SK-N-SH (cell line): ENCODE measurements around the gene CNTLN. TPM values are rescaled to one million over a fixed set of nuclear protein-coding genes. Genes with fewer than 3 reads are reported as not detected.

Experiments used
- CTCF ChIA-PET: fragments of 300-600, 350-600 bp; formaldehyde crosslinking; extraction: SDS; loops from one replicate; lab custom pipeline; 2021; lab: Yijun Ruan, JAX
- POLR2A ChIA-PET: fragments of 350-600 bp; sonication (Branson Sonifier 250); formaldehyde crosslinking; extraction: SDS; loops from one replicate; lab custom pipeline; 2020; ENCODE audit warnings: antibody characterized with exemption, inconsistent platforms; lab: Yijun Ruan, JAX
- DNase-seq: peaks from one replicate; pipeline ENCODE4 v3.0.0; 2012
- H2AFZ ChIP-seq: fragments of 200-600 bp; sonication (generic); 2 replicates; pipeline ENCODE4 v1.8.1; 2016; ENCODE audit warnings: antibody characterized with exemption, mild to moderate bottlenecking, low read depth
- H3F3A ChIP-seq: fragments of 200-600 bp; sonication (generic); replicated peaks from 2 replicates; pipeline ENCODE3; 2016; ENCODE audit warnings: antibody characterized with exemption, mild to moderate bottlenecking; ENCODE audit not compliant: insufficient read depth
- H3K27ac ChIP-seq, 2 experiments: fragments of 200-500 bp in 1 of 2; fragments of 200-600 bp in 1 of 2; sonication (Bioruptor generic) in 1 of 2; sonication (generic), shearing (Covaris generic) in 1 of 2; 2 replicates each; pipeline versions ENCODE4 v1.5.1 to v1.6.1; 2014 to 2016; ENCODE audit warnings: low read depth in 2 of 2, inconsistent platforms in 1 of 2, low read length in 1 of 2, mild to moderate bottlenecking in 1 of 2, mixed read lengths in 1 of 2
- H3K27me3 ChIP-seq: fragments of 200-600 bp; sonication (generic), shearing (Covaris generic); 2 replicates; pipeline ENCODE4 v1.6.1; 2016; ENCODE audit warnings: mixed run types; ENCODE audit not compliant: insufficient read depth
- H3K36me3 ChIP-seq, 2 experiments: fragments of 200-500 bp in 1 of 2; fragments of 200-600 bp in 1 of 2; sonication (Bioruptor generic) in 1 of 2; sonication (generic) in 1 of 2; replicated peaks in 1 of 2; 2 replicates each; pipeline versions ENCODE3 to v1.5.1; 2014 to 2016; ENCODE audit warnings: low read length in 1 of 2, mild to moderate bottlenecking in 1 of 2; ENCODE audit not compliant: insufficient read depth in 2 of 2, control insufficient read depth in 1 of 2
- H3K4me1 ChIP-seq, 2 experiments: fragments of 200-500 bp in 1 of 2; fragments of 200-600 bp in 1 of 2; sonication (Bioruptor generic) in 1 of 2; sonication (generic), shearing (Covaris generic) in 1 of 2; 2 replicates each; pipeline versions ENCODE4 v1.5.1 to v1.6.1; 2014 to 2016; ENCODE audit warnings: low read depth in 1 of 2, low read length in 1 of 2, mixed run types in 1 of 2; ENCODE audit not compliant: insufficient read depth in 2 of 2, control insufficient read depth in 1 of 2
- H3K4me2 ChIP-seq: fragments of 200-600 bp; sonication (generic), shearing (Covaris generic); 2 replicates; pipeline ENCODE4 v1.6.1; 2017; ENCODE audit warnings: mixed run types
- H3K4me3 ChIP-seq, 2 experiments: fragments of 200-500 bp in 1 of 2; fragments of 200-600 bp in 1 of 2; sonication (Bioruptor generic) in 1 of 2; sonication (generic), shearing (Covaris generic) in 1 of 2; 2 replicates each; pipeline versions ENCODE4 v1.5.1 to v1.8.1; 2014 to 2016; ENCODE audit warnings: low read depth in 2 of 2, inconsistent platforms in 1 of 2, low read length in 1 of 2, mild to moderate bottlenecking in 1 of 2, mixed read lengths in 1 of 2, moderate library complexity in 1 of 2
- H3K79me2 ChIP-seq: fragments of 200-600 bp; sonication (generic); 2 replicates; pipeline ENCODE4 v1.8.1; 2017; ENCODE audit warnings: mild to moderate bottlenecking; ENCODE audit not compliant: insufficient read depth
- H3K9ac ChIP-seq: fragments of 200-600 bp; sonication (generic); 2 replicates; pipeline ENCODE4 v1.6.1; 2017; ENCODE audit warnings: mixed run types
- H3K9me2 ChIP-seq: fragments of 200-600 bp; sonication (generic); 2 replicates; pipeline ENCODE4 v1.6.1; 2017; ENCODE audit warnings: mixed run types
- H3K9me3 ChIP-seq: fragments of 200-600 bp; sonication (generic); 2 replicates; pipeline ENCODE4 v1.6.1; 2017; ENCODE audit warnings: mixed run types, mild to moderate bottlenecking, moderate library complexity
- H4K20me1 ChIP-seq: fragments of 200-600 bp; sonication (generic); 2 replicates; pipeline ENCODE4 v1.6.1; 2017; ENCODE audit warnings: mild to moderate bottlenecking, mixed run types; ENCODE audit not compliant: insufficient read depth
- ELF1 ChIP-seq: IDR thresholded peaks from 2 replicates; pipeline ENCODE4 v1.4.0; 2012
- EP300 ChIP-seq, 2 experiments: IDR thresholded peaks; 2 replicates each; pipeline versions ENCODE4 v1.4.0 to v1.6.1; 2012; ENCODE audit warnings: borderline replicate concordance in 1 of 2, low read depth in 1 of 2, low read length in 1 of 2
- RFX5 ChIP-seq: IDR thresholded peaks from 2 replicates; pipeline ENCODE4 v1.6.1; 2012; ENCODE audit warnings: mild to moderate bottlenecking, improper control_type of control experiment, low read length
- SIN3A ChIP-seq: IDR thresholded peaks from 2 replicates; pipeline ENCODE4 v1.6.1; 2012; ENCODE audit warnings: low read depth, mild to moderate bottlenecking, low read length, moderate library complexity, borderline replicate concordance
- TAF1 ChIP-seq: IDR thresholded peaks from 2 replicates; pipeline ENCODE4 v1.6.1; 2012; ENCODE audit warnings: low read depth, mild to moderate bottlenecking, low read length, moderate library complexity, borderline replicate concordance
- TEAD4 ChIP-seq: IDR thresholded peaks from 2 replicates; pipeline ENCODE4 v1.4.0; 2012; ENCODE audit warnings: mild to moderate bottlenecking, borderline replicate concordance; ENCODE audit not compliant: insufficient read depth
- YY1 ChIP-seq: IDR thresholded peaks from 2 replicates; pipeline ENCODE4 v1.4.0; 2012; ENCODE audit warnings: low read depth, mild to moderate bottlenecking
- WGBS: methylation state at CpG from one replicate; pipeline ENCODE4 v1.1.6; 2017; ENCODE audit warnings: low lambda C conversion rate; 5-methylcytosine and 5-hydroxymethylcytosine counted together
- polyA plus RNA-seq, 3 experiments: library from polyadenylated mRNA; depleted of rRNA; stranded (reverse); fragments of >200 nt; gene quantifications; 2 replicates each; pipeline ENCODE4 v1.2.3, GENCODE V29; 2012
- TF ChIP-seq, protein P1 (sequence below): fragments of 200-600 bp; sonication (generic); IDR thresholded peaks from 2 replicates; pipeline ENCODE4 v1.6.1; 2017; ENCODE audit warnings: antibody characterized with exemption, mild to moderate bottlenecking, moderate library complexity
- TF ChIP-seq, protein P2 (sequence below): IDR thresholded peaks from 2 replicates; pipeline ENCODE4 v1.4.0; 2012; ENCODE audit warnings: low read depth, borderline replicate concordance

CNTLN gene
- polyA plus RNA-seq, 1 of the 3 experiments (the other 2 are of a cell fraction): 2.5 TPM

DNA sequence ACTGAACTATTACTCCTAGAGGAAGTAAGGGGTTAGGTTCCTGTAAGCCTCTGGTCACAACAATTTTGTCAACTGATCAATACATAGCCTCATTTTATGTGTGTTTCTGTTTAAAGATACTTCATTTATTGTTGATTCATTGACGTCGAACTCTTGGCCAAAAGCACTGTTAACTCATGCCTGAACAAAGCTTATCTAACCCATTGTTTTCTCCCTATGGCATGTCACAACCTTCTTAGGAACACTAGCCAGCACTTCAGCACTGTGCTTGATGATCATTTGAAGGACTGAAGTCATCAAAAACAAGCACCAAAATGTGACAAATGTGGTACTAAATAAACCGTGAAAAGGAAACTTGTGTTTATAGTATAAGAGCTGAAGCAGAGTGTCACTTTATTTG, 13.5 kb downstream of the CNTLN start:
- no peaks in the 10 kb centered on the region for H3K27me3 ChIP-seq
- peaks cover 28 to 30% of the 10 kb centered on the region in 2 experiments for H3K36me3 ChIP-seq
- peaks cover 40% of the 10 kb centered on the region for H3K79me2 ChIP-seq
- ChIA-PET CTCF (no interaction called here), POLR2A (no interaction called here)
- H3K9me3 ChIP-seq: no peaks in the 10 kb centered on the region
- WGBS: 99% methylated on average over 3 of the region's 3 CpGs
- H3K27ac ChIP-seq: no peak overlapping the region
- no peak overlapping the region for H3K4me3 ChIP-seq
- no peaks in the 10 kb centered on the region for H4K20me1 ChIP-seq
- no peak overlapping the region for H3K9ac ChIP-seq
- no peaks in the 10 kb centered on the region for H3K9me2 ChIP-seq
- no peak for TF ChIP-seq SIN3A
- no peak for TF ChIP-seq TAF1
- no peaks in the 10 kb centered on the region for H3K4me1 ChIP-seq
- no peak overlapping the region for H3K4me2 ChIP-seq
- H3F3A ChIP-seq: peaks cover 6% of the 10 kb centered on the region
- H2AFZ ChIP-seq: no peak overlapping the region
- DNase-seq: no peak

DNA sequence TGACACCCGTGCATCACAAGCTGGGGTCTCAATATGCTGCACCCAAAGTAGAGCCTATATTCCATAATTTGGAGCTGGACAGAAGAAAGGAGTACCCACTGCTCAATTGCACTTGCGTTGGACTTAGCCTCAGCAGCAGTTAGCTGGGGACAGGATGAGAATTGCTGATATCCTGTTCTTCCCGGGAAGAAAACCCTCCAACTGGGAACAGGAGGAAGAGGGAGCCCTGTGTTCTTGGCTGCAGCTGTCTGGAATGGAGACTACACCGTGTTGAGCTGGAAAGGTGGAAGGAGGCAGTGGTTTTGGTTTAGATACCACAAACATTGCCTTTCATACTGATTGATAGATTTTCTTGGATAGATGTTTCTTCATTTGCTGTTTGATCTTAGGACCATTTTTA, 24.6 kb downstream of the CNTLN start:
- no peak overlapping the region for H3K27ac ChIP-seq
- no peaks in the 10 kb centered on the region for H3K9me2 ChIP-seq
- no peak overlapping the region for H2AFZ ChIP-seq
- peaks cover 0 to 4% of the 10 kb centered on the region in 2 experiments for H3K36me3 ChIP-seq
- CTCF ChIA-PET: no interaction called here
- WGBS: 97% methylated on average over 4 of the region's 4 CpGs
- no peak for DNase-seq
- H3K9ac ChIP-seq: no peak overlapping the region
- TF ChIP-seq YY1 (no peak), TEAD4 (no peak), RFX5 (no peak), EP300 (IDR thresholded peaks at IDR 0.05; ENCODE audit: borderline replicate concordance in 1 of 2, low read depth in 1 of 2, low read length in 1 of 2) (no peak), ELF1 (no peak)
- TF ChIP-seq, protein P1, sequence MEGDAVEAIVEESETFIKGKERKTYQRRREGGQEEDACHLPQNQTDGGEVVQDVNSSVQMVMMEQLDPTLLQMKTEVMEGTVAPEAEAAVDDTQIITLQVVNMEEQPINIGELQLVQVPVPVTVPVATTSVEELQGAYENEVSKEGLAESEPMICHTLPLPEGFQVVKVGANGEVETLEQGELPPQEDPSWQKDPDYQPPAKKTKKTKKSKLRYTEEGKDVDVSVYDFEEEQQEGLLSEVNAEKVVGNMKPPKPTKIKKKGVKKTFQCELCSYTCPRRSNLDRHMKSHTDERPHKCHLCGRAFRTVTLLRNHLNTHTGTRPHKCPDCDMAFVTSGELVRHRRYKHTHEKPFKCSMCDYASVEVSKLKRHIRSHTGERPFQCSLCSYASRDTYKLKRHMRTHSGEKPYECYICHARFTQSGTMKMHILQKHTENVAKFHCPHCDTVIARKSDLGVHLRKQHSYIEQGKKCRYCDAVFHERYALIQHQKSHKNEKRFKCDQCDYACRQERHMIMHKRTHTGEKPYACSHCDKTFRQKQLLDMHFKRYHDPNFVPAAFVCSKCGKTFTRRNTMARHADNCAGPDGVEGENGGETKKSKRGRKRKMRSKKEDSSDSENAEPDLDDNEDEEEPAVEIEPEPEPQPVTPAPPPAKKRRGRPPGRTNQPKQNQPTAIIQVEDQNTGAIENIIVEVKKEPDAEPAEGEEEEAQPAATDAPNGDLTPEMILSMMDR: no peak
- TF ChIP-seq, protein P2, sequence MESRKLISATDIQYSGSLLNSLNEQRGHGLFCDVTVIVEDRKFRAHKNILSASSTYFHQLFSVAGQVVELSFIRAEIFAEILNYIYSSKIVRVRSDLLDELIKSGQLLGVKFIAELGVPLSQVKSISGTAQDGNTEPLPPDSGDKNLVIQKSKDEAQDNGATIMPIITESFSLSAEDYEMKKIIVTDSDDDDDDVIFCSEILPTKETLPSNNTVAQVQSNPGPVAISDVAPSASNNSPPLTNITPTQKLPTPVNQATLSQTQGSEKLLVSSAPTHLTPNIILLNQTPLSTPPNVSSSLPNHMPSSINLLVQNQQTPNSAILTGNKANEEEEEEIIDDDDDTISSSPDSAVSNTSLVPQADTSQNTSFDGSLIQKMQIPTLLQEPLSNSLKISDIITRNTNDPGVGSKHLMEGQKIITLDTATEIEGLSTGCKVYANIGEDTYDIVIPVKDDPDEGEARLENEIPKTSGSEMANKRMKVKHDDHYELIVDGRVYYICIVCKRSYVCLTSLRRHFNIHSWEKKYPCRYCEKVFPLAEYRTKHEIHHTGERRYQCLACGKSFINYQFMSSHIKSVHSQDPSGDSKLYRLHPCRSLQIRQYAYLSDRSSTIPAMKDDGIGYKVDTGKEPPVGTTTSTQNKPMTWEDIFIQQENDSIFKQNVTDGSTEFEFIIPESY: no peak
- H3K79me2 ChIP-seq: peaks cover 4% of the 10 kb centered on the region; the same call in 1 of the 2 replicates
- H3K4me1 ChIP-seq: no peaks in the 10 kb centered on the region
- no peaks in the 10 kb centered on the region for H3K27me3 ChIP-seq
- no peaks in the 10 kb centered on the region for H3F3A ChIP-seq
- H3K9me3 ChIP-seq: 0 out of 2 replicates have a peak, but pooled peaks cover 3% of the 10 kb centered on the region
- POLR2A ChIA-PET: no interaction called here
- H3K4me3 ChIP-seq: no peak overlapping the region
- no peaks in the 10 kb centered on the region for H4K20me1 ChIP-seq
- H3K4me2 ChIP-seq: no peak overlapping the region
